Activated CD4-positive, alpha-beta T cell treated with anti-CD3 and anti-CD28 coated beads for 36 hours (primary cell): ENCODE data around the gene MATN3. TPM values are rescaled to one million over a fixed set of nuclear protein-coding genes. Genes with fewer than 3 reads are reported as not detected.

Experiments used
- ATAC-seq: fragments of 200-7000 bp; cut with Tn5 transposase; one replicate; pipeline ENCODE4 v1.10.0; 2021; ENCODE audit warnings: mild to moderate bottlenecking, moderate library complexity
- CTCF ChIA-PET: fragments of 350-600 bp; sonication (Branson Sonifier 250); formaldehyde crosslinking; loops from one replicate; lab custom pipeline; 2021; ENCODE audit warnings: antibody characterized with exemption; lab: Charles Lee
- POLR2A ChIA-PET: fragments of 350-600 bp; sonication (Branson Sonifier 250); formaldehyde crosslinking; loops from one replicate; lab custom pipeline; 2021; ENCODE audit warnings: antibody characterized with exemption, inconsistent platforms; lab: Charles Lee
- DNase-seq: peaks from one replicate; pipeline ENCODE4 v3.0.0-alpha.2; 2020
- H3K27ac Mint-ChIP-seq: one replicate; pipeline ENCODE4 v1.8.0; 2021; ENCODE audit warnings: mixed read lengths
- H3K27me3 Mint-ChIP-seq: one replicate; pipeline ENCODE4 v1.8.0; 2021; ENCODE audit warnings: mixed read lengths
- H3K36me3 Mint-ChIP-seq: one replicate; pipeline ENCODE4 v1.8.0; 2021; ENCODE audit warnings: low read depth, mixed read lengths
- H3K4me1 Mint-ChIP-seq: one replicate; pipeline ENCODE4 v1.8.0; 2021; ENCODE audit warnings: mixed read lengths
- H3K4me3 Mint-ChIP-seq: one replicate; pipeline ENCODE4 v1.8.0; 2021; ENCODE audit warnings: mild to moderate bottlenecking, moderate library complexity, mixed read lengths
- H3K9me3 Mint-ChIP-seq: one replicate; pipeline ENCODE4 v1.8.0; 2021; ENCODE audit warnings: low read depth, mixed read lengths
- intact Hi-C, 2 experiments: fragments of 100-400 bp; cut with DNase I in 1 of 2; cut with micrococcal nuclease in 1 of 2; formaldehyde crosslinking; loops; one replicate each; pipeline versions ENCODE4 v1.14.2 to v1.15.1; 2022 to 2024; cut with DNase I, micrococcal nuclease
- total RNA-seq, 2 experiments: library from RNA; stranded (reverse); gene quantifications; one replicate each; pipeline ENCODE4 v1.2.3, GENCODE V29; 2021

The MATN3 gene
- total RNA-seq, 2 experiments from 2014 or later = not detected

- Mint-ChIP-seq H3K27ac (no peak overlapping the region), H3K9me3 (no peaks in the 10 kb centered on the region), H3K36me3 (peaks cover 21% of the 10 kb centered on the region), H3K4me1 (peaks cover 11% of the 10 kb centered on the region), H3K27me3 (no peaks in the 10 kb centered on the region), H3K4me3 (no peak overlapping the region)
- intact Hi-C loops = no loop called here
- ChIA-PET CTCF (interaction anchor here (1.4 kb wide), 1 partner anchor 16 kb away, joined by 3 read pairs; no protein-coding TSS in a partner anchor), POLR2A (no interaction called here)
- DNase-seq = no peak
- ATAC-seq = peak; percentile 65
Observed at GRCh38 chr2:19971691-19972090, 40.8 kb downstream of the MATN3 start.

- POLR2A ChIA-PET = no interaction called here
- peaks cover 20% of the 10 kb centered on the region for H3K36me3 Mint-ChIP-seq
- H3K9me3 Mint-ChIP-seq = no peaks in the 10 kb centered on the region
- DNase-seq (no peak), ATAC-seq (no peak)
- CTCF ChIA-PET = interaction anchor here (1.1 to 2.5 kb wide), 2 partner anchors 11 to 132 kb away, joined by 3 to 7 read pairs; no protein-coding TSS in a partner anchor
- no peaks in the 10 kb centered on the region for H3K4me1 Mint-ChIP-seq
- intact Hi-C loops = no loop called here
- H3K27me3 Mint-ChIP-seq = no peaks in the 10 kb centered on the region
- no peak overlapping the region for H3K4me3 Mint-ChIP-seq
- no peak overlapping the region for H3K27ac Mint-ChIP-seq
Observed at GRCh38 chr2:19963386-19963785, 49.1 kb downstream of the MATN3 start.

- ATAC-seq = peak; percentile 87
- H3K27ac Mint-ChIP-seq = no peak overlapping the region
- peak; percentile 67 for DNase-seq
Observed at GRCh38 chr2:19955544-19956422, 56.7 kb downstream of the MATN3 start.

GRCh38 chr2:19949071-19949470 is 63.4 kb downstream of the MATN3 start:
- ATAC-seq (no peak), DNase-seq (no peak)
- CTCF ChIA-PET = interaction anchor here (0.7 kb wide), 1 partner anchor 406 kb away, joined by 3 read pairs; no protein-coding TSS in a partner anchor
- H3K27ac Mint-ChIP-seq = no peak overlapping the region
- intact Hi-C loops = no loop called here
- POLR2A ChIA-PET = no interaction called here
- H3K4me3 Mint-ChIP-seq = no peak overlapping the region
- no peaks in the 10 kb centered on the region for H3K27me3 Mint-ChIP-seq
- no peaks in the 10 kb centered on the region for H3K9me3 Mint-ChIP-seq
- H3K4me1 Mint-ChIP-seq = no peaks in the 10 kb centered on the region
- peaks cover 22% of the 10 kb centered on the region for H3K36me3 Mint-ChIP-seq

More at GRCh38 chr2:19955544-19956422, 56.7 kb downstream of the MATN3 start:
- no peaks in the 10 kb centered on the region for H3K27me3 Mint-ChIP-seq
- ChIA-PET CTCF (interaction anchor here (0.7 to 2.7 kb wide), 10 partner anchors 11 to 603 kb away, joined by 3 to 10 read pairs (median 4); no protein-coding TSS in a partner anchor), POLR2A (no interaction called here)
- peaks cover 12% of the 10 kb centered on the region for H3K36me3 Mint-ChIP-seq
- H3K4me1 Mint-ChIP-seq = no peaks in the 10 kb centered on the region
- no peak overlapping the region for H3K4me3 Mint-ChIP-seq
- H3K9me3 Mint-ChIP-seq = no peaks in the 10 kb centered on the region
- intact Hi-C loops = loop anchor here (1.0 kb wide), 1 partner anchor 143 kb away; no protein-coding TSS in a partner anchor

GRCh38 chr2:19947184-19947940 is 65.1 kb downstream of the MATN3 start:
- intact Hi-C loops = no loop called here
- ATAC-seq (no peak), DNase-seq (no peak)
- POLR2A ChIA-PET = no interaction called here
- H3K27me3 Mint-ChIP-seq = no peaks in the 10 kb centered on the region
- CTCF ChIA-PET = no interaction called here
- H3K9me3 Mint-ChIP-seq = no peaks in the 10 kb centered on the region
- H3K4me3 Mint-ChIP-seq = no peak overlapping the region
- no peaks in the 10 kb centered on the region for H3K4me1 Mint-ChIP-seq
- H3K36me3 Mint-ChIP-seq = peaks cover 18% of the 10 kb centered on the region
- no peak overlapping the region for H3K27ac Mint-ChIP-seq

- Mint-ChIP-seq H3K4me1 (no peaks in the 10 kb centered on the region), H3K4me3 (no peak overlapping the region), H3K27ac (no peak overlapping the region), H3K9me3 (no peaks in the 10 kb centered on the region), H3K36me3 (peaks cover 18% of the 10 kb centered on the region), H3K27me3 (no peaks in the 10 kb centered on the region)
- POLR2A ChIA-PET = interaction anchor here (0.6 kb wide), 1 partner anchor 45 kb away, joined by 3 read pairs; no protein-coding TSS in a partner anchor
- no peak for ATAC-seq
- CTCF ChIA-PET = no interaction called here
- intact Hi-C loops = no loop called here
- no peak for DNase-seq
Observed at GRCh38 chr2:19944205-19944845, 68.1 kb downstream of the MATN3 start.

GRCh38 chr2:19943189-19943588 is 69.3 kb downstream of the MATN3 start:
- Mint-ChIP-seq H3K4me1 (no peaks in the 10 kb centered on the region), H3K27me3 (no peaks in the 10 kb centered on the region), H3K27ac (no peak overlapping the region), H3K9me3 (no peaks in the 10 kb centered on the region), H3K36me3 (peaks cover 20% of the 10 kb centered on the region), H3K4me3 (no peak overlapping the region)
- intact Hi-C loops = no loop called here
- ChIA-PET CTCF (interaction anchor here (0.8 kb wide), 1 partner anchor 9 kb away, joined by 3 read pairs; no protein-coding TSS in a partner anchor), POLR2A (no interaction called here)
- ATAC-seq (no peak), DNase-seq (no peak)

GRCh38 chr2:19942199-19942598 is 70.3 kb downstream of the MATN3 start:
- Mint-ChIP-seq H3K9me3 (no peaks in the 10 kb centered on the region), H3K36me3 (peaks cover 23% of the 10 kb centered on the region), H3K4me3 (no peak overlapping the region), H3K27ac (no peak overlapping the region), H3K27me3 (no peaks in the 10 kb centered on the region), H3K4me1 (no peaks in the 10 kb centered on the region)
- no peak for ATAC-seq
- ChIA-PET POLR2A (no interaction called here), CTCF (interaction anchor here (0.6 to 0.8 kb wide), 2 partner anchors 8 to 695 kb away, joined by 3 read pairs; no protein-coding TSS in a partner anchor)
- no peak for DNase-seq
- intact Hi-C loops = no loop called here

Other genes with a start within 250 kb of the MATN3 start
- 10 to 100 TPM in 1 of 2 experiments, 1 to 10 TPM in 1; 8.8 to 15.7 TPM for gene TTC32, start 110.7 kb downstream of the MATN3 start, total RNA-seq
- gene WDR35, start 22.6 kb downstream of the MATN3 start, total RNA-seq = 1 to 10 TPM; 6.2 to 7.4 TPM
- gene LAPTM4A, start 39.0 kb upstream of the MATN3 start, total RNA-seq = 10 to 100 TPM; 22.5 to 41.9 TPM
- under 1 TPM in 1 of 2 experiments, not detected in 1; 0.23 TPM for gene SDC1, start 212.5 kb upstream of the MATN3 start, total RNA-seq